ENCODE results near the gene FASTKD3.
A peak's percentile ranks its signal among the peaks of the same experiment; 100 is the strongest.

Gene FASTKD3

GRCh38 chr5:7825630-7826029 is 43.2 kb downstream of the FASTKD3 start:
- H3K4me3 ChIP-seq (ENCODE audit: control insufficient read depth, low read depth, low read length), result no peak overlapping the region
- DNase-seq (ENCODE audit: low read depth), result no peak
- TF ChIP-seq CTCF (IDR thresholded peaks at IDR 0.05; ENCODE audit: control insufficient read depth, insufficient read depth, low read depth, low read length, missing control alignments), result no peak

GRCh38 chr5:7824995-7825394 is 43.8 kb downstream of the FASTKD3 start:
- H3K4me3 ChIP-seq (ENCODE audit: control insufficient read depth, low read depth, low read length), result no peak overlapping the region
- DNase-seq (ENCODE audit: low read depth), result no peak
- TF ChIP-seq CTCF (IDR thresholded peaks at IDR 0.05; ENCODE audit: control insufficient read depth, insufficient read depth, low read depth, low read length, missing control alignments), result no peak

GRCh38 chr5:7823594-7823993 is 45.2 kb downstream of the FASTKD3 start:
- no peak overlapping the region for H3K4me3 ChIP-seq (ENCODE audit: control insufficient read depth, low read depth, low read length)
- no peak for DNase-seq (ENCODE audit: low read depth)
- TF ChIP-seq CTCF (IDR thresholded peaks at IDR 0.05; ENCODE audit: control insufficient read depth, insufficient read depth, low read depth, low read length, missing control alignments), result no peak

- TF ChIP-seq CTCF (IDR thresholded peaks at IDR 0.05; ENCODE audit: control insufficient read depth, insufficient read depth, low read depth, low read length, missing control alignments), result no peak
- H3K4me3 ChIP-seq (ENCODE audit: control insufficient read depth, low read depth, low read length), result no peak overlapping the region
- no peak for DNase-seq (ENCODE audit: low read depth)
These were observed 46.4 kb downstream of the FASTKD3 start for GRCh38 chr5:7822449-7822848.

GRCh38 chr5:7816535-7816901 is 52.3 kb downstream of the FASTKD3 start:
- DNase-seq (ENCODE audit: low read depth), result no peak
- no peak for TF ChIP-seq CTCF (IDR thresholded peaks at IDR 0.05; ENCODE audit: control insufficient read depth, insufficient read depth, low read depth, low read length, missing control alignments)
- no peak overlapping the region for H3K4me3 ChIP-seq (ENCODE audit: control insufficient read depth, low read depth, low read length)

GRCh38 chr5:7815892-7816534 is 52.8 kb downstream of the FASTKD3 start:
- no peak overlapping the region for H3K4me3 ChIP-seq (ENCODE audit: control insufficient read depth, low read depth, low read length)
- TF ChIP-seq CTCF (IDR thresholded peaks at IDR 0.05; ENCODE audit: control insufficient read depth, insufficient read depth, low read depth, low read length, missing control alignments), result peak; percentile 90
- DNase-seq (ENCODE audit: low read depth), result no peak

- no peak overlapping the region for H3K4me3 ChIP-seq (ENCODE audit: control insufficient read depth, low read depth, low read length)
- DNase-seq (ENCODE audit: low read depth), result no peak
- TF ChIP-seq CTCF (IDR thresholded peaks at IDR 0.05; ENCODE audit: control insufficient read depth, insufficient read depth, low read depth, low read length, missing control alignments), result no peak
These were observed 54.0 kb downstream of the FASTKD3 start for GRCh38 chr5:7814816-7815215.
